Measurements from ENCODE around the gene MPRIP. TPM values are rescaled to one million over a fixed set of nuclear protein-coding genes. Genes with fewer than 3 reads are reported as not detected.

The MPRIP gene
- total and polyA plus RNA-seq, 2 of the 13 experiments (the other 11 are each of a cell fraction or from before 2014, with no cell fraction given), result 50.2 to 52.4 TPM

DNA sequence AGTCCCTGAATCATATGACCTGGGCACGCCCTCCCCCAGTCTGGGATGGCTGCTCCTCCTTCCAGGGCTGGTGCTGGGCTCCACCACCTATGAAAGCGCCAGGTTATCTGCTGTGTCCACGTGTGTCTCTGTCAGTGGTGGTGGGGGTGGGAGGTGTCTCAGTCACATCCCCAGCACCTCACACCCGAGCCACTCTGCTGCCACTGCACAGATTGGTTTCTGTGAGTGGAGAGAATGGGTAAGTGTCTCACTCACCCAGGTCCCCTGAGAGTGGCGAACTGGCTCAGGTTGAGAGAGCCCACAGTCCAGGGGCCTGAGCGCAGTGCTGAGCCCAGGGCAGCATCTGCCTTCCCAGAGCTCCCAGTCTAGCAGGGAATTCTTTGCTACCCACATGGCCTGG lies 84.9 kb downstream of the MPRIP start:
- Histone ChIP-seq H3K4me2 (ENCODE audit: low read depth, low read length) (no peak overlapping the region), H3K4me1 (ENCODE audit: insufficient read depth, low read length) (peaks cover 13% of the 10 kb centered on the region), H2AFZ (ENCODE audit: low read length) (no peak overlapping the region), H3K36me3 (replicated peaks in 1 of 2; ENCODE audit: control insufficient read depth in 1 of 2, insufficient read depth in 2 of 2, low read length in 2 of 2) (peaks cover 12 to 31% of the 10 kb centered on the region in 2 experiments; a peak in 4 of 5 replicates), H3K9me3 (ENCODE audit: low read length) (no peaks in the 10 kb centered on the region), H3K79me2 (ENCODE audit: insufficient read depth, low read length) (no peaks in the 10 kb centered on the region), H3K27ac (ENCODE audit: extremely low read length, insufficient read depth, low read length) (no peak overlapping the region), H3K27me3 (ENCODE audit: control insufficient read depth in 1 of 2, insufficient read depth in 2 of 2, low read length in 2 of 2) (no peaks in the 10 kb centered on the region; a peak in 1 of 5 replicates), H3K9ac (ENCODE audit: insufficient read depth, low read depth, low read length) (no peak overlapping the region), H4K20me1 (ENCODE audit: insufficient read depth, low read length) (0 out of 2 replicates have a peak, but pooled peaks cover 4% of the 10 kb centered on the region), H3K4me3 (replicated peaks in 1 of 3; ENCODE audit: insufficient read depth in 1 of 3, low read depth in 2 of 3, low read length in 3 of 3) (no peak overlapping the region)
- ChIA-PET POLR2A (no interaction called here), CTCF (ENCODE audit: low intra/inter-chr PET ratio, low total read pairs) (no interaction called here)
- FAIRE-seq (no peak), DNase-seq (ENCODE audit: low spot score) (no peak), ATAC-seq (no peak)
- WGBS (ENCODE audit: low lambda C conversion rate), result 94% methylated on average over 4 of the region's 6 CpGs
- no TSS peak for BruUV-seq (replicated peaks)
- TF ChIP-seq CREB1 (IDR thresholded peaks at IDR 0.05) (no peak), CREB1 (CRISPR knock-in tag; IDR thresholded peaks at IDR 0.05) (no peak)
- TF ChIP-seq, protein P1, sequence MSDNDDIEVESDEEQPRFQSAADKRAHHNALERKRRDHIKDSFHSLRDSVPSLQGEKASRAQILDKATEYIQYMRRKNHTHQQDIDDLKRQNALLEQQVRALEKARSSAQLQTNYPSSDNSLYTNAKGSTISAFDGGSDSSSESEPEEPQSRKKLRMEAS (IDR thresholded peaks at IDR 0.05), result no peak
- intact Hi-C loops (cut with micrococcal nuclease; ENCODE audit: unreplicated experiment), result no loop called here
- in situ Hi-C loops (cut with HindIII; ENCODE audit: extremely low pct_ligation_motif_present, low pct_unique_long_range_greater_than_20kb), result no loop called here

DNA sequence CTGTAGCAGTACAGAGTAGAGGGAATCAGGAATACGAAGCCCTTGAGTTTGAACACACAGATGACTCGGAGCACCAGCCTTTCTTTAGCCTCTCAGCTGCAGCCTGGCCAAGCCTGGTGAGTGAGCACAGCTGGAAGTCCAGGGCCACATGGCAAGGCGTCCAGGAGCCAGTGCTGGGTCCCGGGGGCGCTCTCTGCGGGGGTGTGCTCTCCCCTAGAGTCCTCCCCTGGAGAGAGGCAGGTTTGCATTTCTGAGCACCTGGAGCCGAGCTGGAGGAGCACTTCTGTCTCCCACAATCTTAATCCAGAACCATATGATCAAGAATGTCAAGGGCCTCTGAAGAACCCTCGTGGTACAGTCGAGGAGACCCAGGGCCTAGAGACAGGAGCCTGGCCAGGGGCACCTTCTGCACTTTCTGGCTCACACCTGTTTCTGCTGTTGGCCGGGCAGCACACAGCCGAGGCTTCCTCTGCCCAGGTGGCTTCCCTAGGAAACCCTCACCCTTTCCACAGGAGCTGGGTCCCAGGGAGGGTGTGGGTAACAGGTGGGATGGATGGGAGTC lies 85.6 kb downstream of the MPRIP start:
- POLR2A ChIA-PET, result no interaction called here
- in situ Hi-C loops (cut with HindIII; ENCODE audit: extremely low pct_ligation_motif_present, low pct_unique_long_range_greater_than_20kb), result no loop called here
- peaks cover 14% of the 10 kb centered on the region for H3K4me1 ChIP-seq (ENCODE audit: insufficient read depth, low read length)
- 0 out of 2 replicates have a peak, but pooled peaks cover 4% of the 10 kb centered on the region for H4K20me1 ChIP-seq (ENCODE audit: insufficient read depth, low read length)
- no peak for DNase-seq (ENCODE audit: low spot score)
- no peak overlapping the region for H3K4me3 ChIP-seq (replicated peaks in 1 of 3; ENCODE audit: insufficient read depth in 1 of 3, low read depth in 2 of 3, low read length in 3 of 3)
- no peak overlapping the region for H2AFZ ChIP-seq (ENCODE audit: low read length)
- H3K27me3 ChIP-seq (ENCODE audit: control insufficient read depth in 1 of 2, insufficient read depth in 2 of 2, low read length in 2 of 2), result no peaks in the 10 kb centered on the region; a peak in 1 of 5 replicates
- no peak for TF ChIP-seq DNMT3B (CRISPR knock-in tag; conservative IDR thresholded peaks at IDR 0.05)
- TF ChIP-seq, protein P2, sequence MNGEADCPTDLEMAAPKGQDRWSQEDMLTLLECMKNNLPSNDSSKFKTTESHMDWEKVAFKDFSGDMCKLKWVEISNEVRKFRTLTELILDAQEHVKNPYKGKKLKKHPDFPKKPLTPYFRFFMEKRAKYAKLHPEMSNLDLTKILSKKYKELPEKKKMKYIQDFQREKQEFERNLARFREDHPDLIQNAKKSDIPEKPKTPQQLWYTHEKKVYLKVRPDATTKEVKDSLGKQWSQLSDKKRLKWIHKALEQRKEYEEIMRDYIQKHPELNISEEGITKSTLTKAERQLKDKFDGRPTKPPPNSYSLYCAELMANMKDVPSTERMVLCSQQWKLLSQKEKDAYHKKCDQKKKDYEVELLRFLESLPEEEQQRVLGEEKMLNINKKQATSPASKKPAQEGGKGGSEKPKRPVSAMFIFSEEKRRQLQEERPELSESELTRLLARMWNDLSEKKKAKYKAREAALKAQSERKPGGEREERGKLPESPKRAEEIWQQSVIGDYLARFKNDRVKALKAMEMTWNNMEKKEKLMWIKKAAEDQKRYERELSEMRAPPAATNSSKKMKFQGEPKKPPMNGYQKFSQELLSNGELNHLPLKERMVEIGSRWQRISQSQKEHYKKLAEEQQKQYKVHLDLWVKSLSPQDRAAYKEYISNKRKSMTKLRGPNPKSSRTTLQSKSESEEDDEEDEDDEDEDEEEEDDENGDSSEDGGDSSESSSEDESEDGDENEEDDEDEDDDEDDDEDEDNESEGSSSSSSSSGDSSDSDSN (CRISPR knock-in tag; IDR thresholded peaks at IDR 0.05), result no peak
- TF ChIP-seq ZNF746 (CRISPR knock-in tag; IDR thresholded peaks at IDR 0.05), result no peak
- TF ChIP-seq ZNF7 (CRISPR knock-in tag; IDR thresholded peaks at IDR 0.05), result no peak
- TF ChIP-seq, protein P3, sequence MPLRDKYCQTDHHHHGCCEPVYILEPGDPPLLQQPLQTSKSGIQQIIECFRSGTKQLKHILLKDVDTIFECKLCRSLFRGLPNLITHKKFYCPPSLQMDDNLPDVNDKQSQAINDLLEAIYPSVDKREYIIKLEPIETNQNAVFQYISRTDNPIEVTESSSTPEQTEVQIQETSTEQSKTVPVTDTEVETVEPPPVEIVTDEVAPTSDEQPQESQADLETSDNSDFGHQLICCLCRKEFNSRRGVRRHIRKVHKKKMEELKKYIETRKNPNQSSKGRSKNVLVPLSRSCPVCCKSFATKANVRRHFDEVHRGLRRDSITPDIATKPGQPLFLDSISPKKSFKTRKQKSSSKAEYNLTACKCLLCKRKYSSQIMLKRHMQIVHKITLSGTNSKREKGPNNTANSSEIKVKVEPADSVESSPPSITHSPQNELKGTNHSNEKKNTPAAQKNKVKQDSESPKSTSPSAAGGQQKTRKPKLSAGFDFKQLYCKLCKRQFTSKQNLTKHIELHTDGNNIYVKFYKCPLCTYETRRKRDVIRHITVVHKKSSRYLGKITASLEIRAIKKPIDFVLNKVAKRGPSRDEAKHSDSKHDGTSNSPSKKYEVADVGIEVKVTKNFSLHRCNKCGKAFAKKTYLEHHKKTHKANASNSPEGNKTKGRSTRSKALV (CRISPR knock-in tag; IDR thresholded peaks at IDR 0.05), result no peak
- no peak for TF ChIP-seq MED1 (CRISPR knock-in tag; IDR thresholded peaks at IDR 0.05)
- TF ChIP-seq, protein P4, sequence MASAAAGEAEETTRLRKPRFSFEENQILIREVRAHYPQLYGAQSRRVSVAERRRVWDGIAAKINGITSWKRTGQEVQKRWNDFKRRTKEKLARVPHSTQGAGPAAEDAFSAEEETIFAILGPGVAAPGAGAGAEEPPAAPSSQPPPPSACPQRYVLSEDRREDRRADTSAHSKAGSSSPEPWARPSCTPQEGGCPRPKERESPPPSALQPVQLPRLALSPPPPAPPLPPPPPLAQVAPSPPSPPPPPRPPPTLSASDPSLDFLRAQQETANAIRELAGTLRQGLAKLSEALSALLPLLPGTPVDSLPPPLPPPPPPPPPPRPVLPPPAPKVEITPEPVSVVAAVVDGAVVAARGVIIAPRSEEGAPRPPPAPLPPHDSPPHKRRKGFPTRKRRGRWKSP (CRISPR knock-in tag; IDR thresholded peaks at IDR 0.05), result no peak
- TF ChIP-seq, protein P5, sequence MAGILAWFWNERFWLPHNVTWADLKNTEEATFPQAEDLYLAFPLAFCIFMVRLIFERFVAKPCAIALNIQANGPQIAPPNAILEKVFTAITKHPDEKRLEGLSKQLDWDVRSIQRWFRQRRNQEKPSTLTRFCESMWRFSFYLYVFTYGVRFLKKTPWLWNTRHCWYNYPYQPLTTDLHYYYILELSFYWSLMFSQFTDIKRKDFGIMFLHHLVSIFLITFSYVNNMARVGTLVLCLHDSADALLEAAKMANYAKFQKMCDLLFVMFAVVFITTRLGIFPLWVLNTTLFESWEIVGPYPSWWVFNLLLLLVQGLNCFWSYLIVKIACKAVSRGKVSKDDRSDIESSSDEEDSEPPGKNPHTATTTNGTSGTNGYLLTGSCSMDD (CRISPR knock-in tag; IDR thresholded peaks at IDR 0.05), result no peak
- TF ChIP-seq POLR2G (IDR thresholded peaks at IDR 0.05; ENCODE audit: low read depth, low read length), result no peak
- ATAC-seq, result no peak
- H3K9me3 ChIP-seq (ENCODE audit: low read length), result no peaks in the 10 kb centered on the region
- H3K4me2 ChIP-seq (ENCODE audit: low read depth, low read length), result no peak overlapping the region
- no peaks in the 10 kb centered on the region for H3K79me2 ChIP-seq (ENCODE audit: insufficient read depth, low read length)
- no peak overlapping the region for H3K9ac ChIP-seq (ENCODE audit: insufficient read depth, low read depth, low read length)
- no TSS peak for BruUV-seq (replicated peaks)
- no peak for FAIRE-seq
- WGBS (ENCODE audit: low lambda C conversion rate), result 100% methylated on average over 4 of the region's 11 CpGs
- CTCF ChIA-PET (ENCODE audit: low intra/inter-chr PET ratio, low total read pairs), result no interaction called here
- H3K36me3 ChIP-seq (replicated peaks in 1 of 2; ENCODE audit: control insufficient read depth in 1 of 2, insufficient read depth in 2 of 2, low read length in 2 of 2), result peaks cover 13 to 37% of the 10 kb centered on the region in 2 experiments; a peak in 4 of 5 replicates
- no peak overlapping the region for H3K27ac ChIP-seq (ENCODE audit: extremely low read length, insufficient read depth, low read length)
- intact Hi-C loops (cut with micrococcal nuclease; ENCODE audit: unreplicated experiment), result no loop called here
